Tibial nerve (tissue), 3 donors: ENCODE results near the gene PIK3CB.

Source experiments
- POLR2A ChIP-seq, 2 donors: fragments of 450-650 bp; IDR thresholded peaks; one replicate each; pipeline ENCODE4 v1.6.1; 2017; ENCODE audit warnings: antibody characterized with exemption in 2 of 2, mild to moderate bottlenecking in 2 of 2, moderate library complexity in 2 of 2
- TF ChIP-seq, protein P1 (sequence below), 5 experiments: fragments of 200-600 bp in 3 of 5; fragments of 450-650 bp in 2 of 5; sonication (generic) in 3 of 5; IDR thresholded peaks; one replicate each; pipeline ENCODE4 v1.5.1; 2016 to 2019; ENCODE audit warnings: antibody characterized with exemption in 5 of 5, mild to moderate bottlenecking in 3 of 5, moderate library complexity in 2 of 5

DNA sequence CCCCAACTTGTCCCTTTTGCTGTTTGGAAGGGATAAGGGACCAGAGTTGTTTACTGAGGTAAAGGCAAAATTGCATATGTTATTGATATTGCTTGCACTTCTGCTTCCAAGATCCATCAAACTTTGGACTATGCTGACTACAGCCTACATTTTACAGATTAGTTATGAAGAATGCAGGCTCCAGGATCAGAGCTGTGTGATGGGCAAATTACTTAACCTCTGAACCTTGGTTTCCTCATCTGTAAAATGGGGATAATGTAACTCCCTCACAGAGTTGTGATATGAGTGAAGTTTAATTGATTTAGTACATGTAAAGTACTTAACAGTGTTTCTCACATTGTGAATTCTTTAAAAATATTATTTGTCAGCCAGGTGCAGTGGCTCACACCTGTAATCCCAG is 210.2 kb downstream of the PIK3CB start:
- TF ChIP-seq, protein P1, sequence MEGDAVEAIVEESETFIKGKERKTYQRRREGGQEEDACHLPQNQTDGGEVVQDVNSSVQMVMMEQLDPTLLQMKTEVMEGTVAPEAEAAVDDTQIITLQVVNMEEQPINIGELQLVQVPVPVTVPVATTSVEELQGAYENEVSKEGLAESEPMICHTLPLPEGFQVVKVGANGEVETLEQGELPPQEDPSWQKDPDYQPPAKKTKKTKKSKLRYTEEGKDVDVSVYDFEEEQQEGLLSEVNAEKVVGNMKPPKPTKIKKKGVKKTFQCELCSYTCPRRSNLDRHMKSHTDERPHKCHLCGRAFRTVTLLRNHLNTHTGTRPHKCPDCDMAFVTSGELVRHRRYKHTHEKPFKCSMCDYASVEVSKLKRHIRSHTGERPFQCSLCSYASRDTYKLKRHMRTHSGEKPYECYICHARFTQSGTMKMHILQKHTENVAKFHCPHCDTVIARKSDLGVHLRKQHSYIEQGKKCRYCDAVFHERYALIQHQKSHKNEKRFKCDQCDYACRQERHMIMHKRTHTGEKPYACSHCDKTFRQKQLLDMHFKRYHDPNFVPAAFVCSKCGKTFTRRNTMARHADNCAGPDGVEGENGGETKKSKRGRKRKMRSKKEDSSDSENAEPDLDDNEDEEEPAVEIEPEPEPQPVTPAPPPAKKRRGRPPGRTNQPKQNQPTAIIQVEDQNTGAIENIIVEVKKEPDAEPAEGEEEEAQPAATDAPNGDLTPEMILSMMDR (IDR thresholded peaks at IDR 0.05) = no peak
- TF ChIP-seq POLR2A (IDR thresholded peaks at IDR 0.05) = no peak
